ENCODE results near the gene SNX32.
A peak's percentile ranks its signal among the peaks of the same experiment; 100 is the strongest.
"Not testable (repeated sequence)": the region's sequence is repeated elsewhere in the genome, so short reads cannot be mapped to it uniquely, and the experiment has no call there.

SNX32 gene

GRCh38 chr11:65883058-65883761 lies 49.4 kb downstream of the SNX32 start:
- no peak for DNase-seq (ENCODE audit: low read depth in 2 of 2, low spot score in 1 of 2)

- no peak for DNase-seq (ENCODE audit: low read depth in 2 of 2, low spot score in 1 of 2)
Observed at GRCh38 chr11:65883786-65884715, 50.3 kb downstream of the SNX32 start.

- peak; percentile 45 to 65 for DNase-seq (ENCODE audit: low read depth in 2 of 2, low spot score in 1 of 2)
Observed at GRCh38 chr11:65884716-65885092, 50.9 kb downstream of the SNX32 start.

- no peak for DNase-seq (ENCODE audit: low read depth in 2 of 2, low spot score in 1 of 2)
Observed at GRCh38 chr11:65885231-65885630, 51.5 kb downstream of the SNX32 start.

GRCh38 chr11:65885808-65886536 lies 52.2 kb downstream of the SNX32 start:
- DNase-seq (ENCODE audit: low read depth in 2 of 2, low spot score in 1 of 2), result no peak

- DNase-seq (ENCODE audit: low read depth in 2 of 2, low spot score in 1 of 2), result no peak
Observed at GRCh38 chr11:65886826-65887722, 53.3 kb downstream of the SNX32 start.

GRCh38 chr11:65887723-65888162 lies 54.0 kb downstream of the SNX32 start:
- DNase-seq (ENCODE audit: low read depth in 2 of 2, low spot score in 1 of 2), result no peak

- peak; percentile 86 to 92 for DNase-seq (ENCODE audit: low read depth in 2 of 2, low spot score in 1 of 2)
Observed at GRCh38 chr11:65888163-65888814, 54.5 kb downstream of the SNX32 start, which contains the start of gene FIBP. FIBP (minus strand) TSS chr11:65888471; CDS start chr11:65888418, 53 bp downstream.

GRCh38 chr11:65890324-65891218 lies 56.8 kb downstream of the SNX32 start, which contains the start of gene CCDC85B:
CCDC85B (plus strand) TSS chr11:65890673; CDS start chr11:65890784, 111 bp downstream.
- DNase-seq (ENCODE audit: low read depth in 2 of 2, low spot score in 1 of 2), result peak; percentile 94 to 97

- DNase-seq (ENCODE audit: low read depth in 2 of 2, low spot score in 1 of 2), result no peak
Observed at GRCh38 chr11:65891219-65892136, 57.7 kb downstream of the SNX32 start.

GRCh38 chr11:65892137-65892540 lies 58.4 kb downstream of the SNX32 start:
- DNase-seq (ENCODE audit: low read depth in 2 of 2, low spot score in 1 of 2), result not testable (repeated sequence)

- DNase-seq (ENCODE audit: low read depth in 2 of 2, low spot score in 1 of 2), result no peak
Observed at GRCh38 chr11:65892661-65893317, 59.0 kb downstream of the SNX32 start.

- no peak for DNase-seq (ENCODE audit: low read depth in 2 of 2, low spot score in 1 of 2)
Observed at GRCh38 chr11:65894034-65894591, 60.4 kb downstream of the SNX32 start.

- no peak for DNase-seq (ENCODE audit: low read depth in 2 of 2, low spot score in 1 of 2)
Observed at GRCh38 chr11:65895482-65895981, 61.8 kb downstream of the SNX32 start.

- DNase-seq (ENCODE audit: low read depth in 2 of 2, low spot score in 1 of 2), result no peak
Observed at GRCh38 chr11:65896034-65896999, 62.6 kb downstream of the SNX32 start.
